ENCODE measurements around the gene ASCL2.

Gene ASCL2

DNA sequence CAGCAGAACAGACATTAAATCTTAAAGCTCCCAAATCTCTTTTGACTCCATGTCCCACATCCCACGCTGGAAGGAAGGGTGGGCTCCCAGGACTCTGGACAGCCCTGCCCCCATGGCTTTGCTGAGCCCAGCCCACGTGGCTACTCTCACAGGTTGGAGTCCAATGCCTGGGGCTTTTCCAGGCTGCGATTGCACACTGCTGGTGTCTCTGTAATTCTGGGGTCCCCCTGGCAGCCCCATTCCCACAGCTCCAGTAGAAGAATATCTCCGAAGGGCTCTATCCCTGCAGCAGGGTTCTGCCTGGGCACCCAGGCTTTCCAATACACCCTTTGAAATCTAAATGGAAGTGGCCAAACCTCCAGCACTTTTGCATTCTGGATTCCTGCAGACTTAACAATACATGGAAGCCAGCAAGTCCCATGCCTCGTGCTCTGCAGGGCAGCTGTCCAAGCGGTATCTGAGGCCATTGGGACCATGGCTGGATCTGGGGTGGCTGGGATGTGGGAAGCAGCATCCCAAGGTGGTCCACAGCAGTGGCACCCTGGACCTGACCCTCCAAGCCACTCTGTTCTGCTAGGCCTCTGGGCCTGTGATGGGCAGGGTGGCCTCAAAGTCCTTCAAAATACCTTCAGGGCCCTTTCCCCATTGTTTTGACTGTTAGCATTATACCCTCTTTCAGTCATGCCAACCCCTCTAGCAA lies 50.9 kb downstream of the ASCL2 start:
- Histone ChIP-seq H3K36me3 (ENCODE audit: insufficient read depth, low read length) (no peaks in the 10 kb centered on the region), H3K4me1 (ENCODE audit: control insufficient read depth, insufficient read depth, low read length, unreplicated experiment) (no peaks in the 10 kb centered on the region), H2AFZ (ENCODE audit: low read length, unreplicated experiment) (no peak overlapping the region), H3K27ac (ENCODE audit: low read depth, low read length) (no peak overlapping the region), H3K27me3 (ENCODE audit: insufficient read depth, low read length) (peaks cover 76% of the 10 kb centered on the region), H3K4me3 (ENCODE audit: low read depth, low read length) (no peak overlapping the region), H3K79me2 (ENCODE audit: control insufficient read depth, insufficient read depth, low read length, unreplicated experiment) (no peaks in the 10 kb centered on the region)

All from ACC112 (cell line).